PC-9 (cell line): Measurements from ENCODE around the gene ZNF790. TPM values are rescaled to one million over a fixed set of nuclear protein-coding genes. Genes with fewer than 3 reads are reported as not detected.

Experiments used
- BruUV-seq: library from RNA; stranded (reverse); fragments of 400-500 nt; replicated peaks from 2 replicates; lab custom pipeline; 2021; lab: Mats Ljungman, UMichigan
- CTCF ChIA-PET: fragments of 300-600 bp; sonication (Branson Sonifier 250); formaldehyde crosslinking; loops from one replicate; lab custom pipeline; 2022; ENCODE audit warnings: antibody characterized with exemption; lab: Charles Lee
- POLR2A ChIA-PET: fragments of 300-600 bp; sonication (Branson Sonifier 250); formaldehyde crosslinking; loops from one replicate; lab custom pipeline; 2022; ENCODE audit warnings: antibody characterized with exemption; ENCODE audit not compliant: unreplicated experiment; lab: Charles Lee
- DNase-seq, 2 experiments: peaks; one replicate each; pipeline versions ENCODE4 v3.0.0 to v3.0.0-alpha.2; 2015 to 2022; ENCODE audit warnings: mixed read lengths in 1 of 2
- H2AFZ ChIP-seq: fragments of 200-600 bp; sonication (generic); 2 replicates; pipeline ENCODE4 v1.8.1; 2017; ENCODE audit warnings: antibody characterized with exemption
- H3F3A ChIP-seq: fragments of 200-600 bp; sonication (generic); 2 replicates; pipeline ENCODE4 v1.8.1; 2017; ENCODE audit warnings: antibody characterized with exemption, mild to moderate bottlenecking, low read depth; ENCODE audit not compliant: insufficient read depth
- H3K27ac ChIP-seq: fragments of 200-600 bp; sonication (generic); 2 replicates; pipeline ENCODE4 v1.6.1; 2016; ENCODE audit warnings: mixed run types
- H3K27me3 ChIP-seq: fragments of 200-600 bp; sonication (generic); 2 replicates; pipeline ENCODE4 v1.6.1; 2016; ENCODE audit warnings: low read depth, mixed run types; ENCODE audit not compliant: insufficient read depth
- H3K36me3 ChIP-seq: fragments of 200-600 bp; sonication (generic); 2 replicates; pipeline ENCODE4 v1.6.1; 2016; ENCODE audit warnings: low read depth, mixed run types
- H3K4me1 ChIP-seq: fragments of 200-600 bp; sonication (generic); replicated peaks from 2 replicates; pipeline ENCODE4 v1.6.1; 2016; ENCODE audit warnings: mixed run types; ENCODE audit not compliant: insufficient read depth
- H3K4me2 ChIP-seq: fragments of 200-600 bp; sonication (generic); 2 replicates; pipeline ENCODE4 v1.6.1; 2017; ENCODE audit warnings: mixed run types
- H3K4me3 ChIP-seq: fragments of 200-600 bp; sonication (generic); 2 replicates; pipeline ENCODE4 v1.6.1; 2016; ENCODE audit warnings: mixed run types
- H3K79me2 ChIP-seq: fragments of 200-600 bp; sonication (generic); 2 replicates; pipeline ENCODE4 v1.6.1; 2017; ENCODE audit warnings: low read depth, mixed run types
- H3K9me2 ChIP-seq: fragments of 200-600 bp; sonication (generic); 2 replicates; pipeline ENCODE4 v1.8.1; 2017; ENCODE audit warnings: mild to moderate bottlenecking; ENCODE audit not compliant: insufficient read depth
- H3K9me3 ChIP-seq: fragments of 200-600 bp; sonication (generic); 2 replicates; pipeline ENCODE4 v1.8.1; 2016; ENCODE audit warnings: low read depth; ENCODE audit not compliant: insufficient read depth
- H4K20me1 ChIP-seq: fragments of 200-600 bp; sonication (generic); 2 replicates; pipeline ENCODE4 v1.8.1; 2017; ENCODE audit not compliant: insufficient read depth
- CTCF ChIP-seq: fragments of 200-600 bp; sonication (generic); conservative IDR thresholded peaks from 2 replicates; pipeline ENCODE4 v1.6.1; 2017; ENCODE audit warnings: mixed run types, antibody characterized with exemption, mild to moderate bottlenecking, moderate library complexity
- EZH2 ChIP-seq: fragments of 200-600 bp; sonication (generic); IDR thresholded peaks from 2 replicates; pipeline ENCODE4 v1.8.0; 2017; ENCODE audit warnings: antibody characterized with exemption, low read depth
- intact Hi-C: fragments of 100-400 bp; cut with micrococcal nuclease; formaldehyde crosslinking; loops from one replicate; pipeline ENCODE4 v1.10.0; 2022; ENCODE audit not compliant: unreplicated experiment
- total RNA-seq: library from RNA; stranded (reverse); gene quantifications from 2 replicates; pipeline ENCODE4 v1.2.3, GENCODE V29; 2021

The ZNF790 gene
- total RNA-seq, 1 experiment from 2014 or later, result 5.0 TPM

GRCh38 chr19:36819130-36819630 is 19.0 kb downstream of the ZNF790 start:
- Histone ChIP-seq H3K9me3 (peaks cover 80% of the 10 kb centered on the region), H4K20me1 (no peaks in the 10 kb centered on the region), H2AFZ (no peak overlapping the region), H3K4me2 (no peak overlapping the region), H3K9me2 (no peaks in the 10 kb centered on the region), H3K36me3 (peaks cover 29% of the 10 kb centered on the region), H3K4me1 (no peaks in the 10 kb centered on the region), H3K27me3 (no peaks in the 10 kb centered on the region), H3F3A (no peaks in the 10 kb centered on the region; the same call in 1 of the 2 replicates), H3K4me3 (no peak overlapping the region), H3K79me2 (no peaks in the 10 kb centered on the region), H3K27ac (no peak overlapping the region)
- ChIA-PET POLR2A (no interaction called here), CTCF (no interaction called here)
- TF ChIP-seq CTCF, result no peak
- TF ChIP-seq EZH2, result no peak
- BruUV-seq, result no TSS peak
- no peak for DNase-seq
- intact Hi-C loops, result no loop called here

- no peaks in the 10 kb centered on the region for H3F3A ChIP-seq
- TF ChIP-seq EZH2 (no peak), CTCF (no peak)
- CTCF ChIA-PET, result no interaction called here
- POLR2A ChIA-PET, result no interaction called here
- no peak overlapping the region for H2AFZ ChIP-seq
- H3K4me1 ChIP-seq, result no peaks in the 10 kb centered on the region
- no peaks in the 10 kb centered on the region for H3K79me2 ChIP-seq
- no peak overlapping the region for H3K4me3 ChIP-seq
- no peak for DNase-seq
- H4K20me1 ChIP-seq, result no peaks in the 10 kb centered on the region
- no peak overlapping the region for H3K27ac ChIP-seq
- BruUV-seq, result no TSS peak
- no peaks in the 10 kb centered on the region for H3K27me3 ChIP-seq
- no peaks in the 10 kb centered on the region for H3K9me2 ChIP-seq
- peaks cover 39% of the 10 kb centered on the region for H3K9me3 ChIP-seq
- H3K36me3 ChIP-seq, result no peaks in the 10 kb centered on the region
- no peak overlapping the region for H3K4me2 ChIP-seq
- intact Hi-C loops, result no loop called here
These were observed 31.2 kb downstream of the ZNF790 start for GRCh38 chr19:36807029-36807428.

GRCh38 chr19:36805364-36805763 is 32.8 kb downstream of the ZNF790 start:
- Histone ChIP-seq H4K20me1 (no peaks in the 10 kb centered on the region), H3F3A (no peaks in the 10 kb centered on the region), H3K4me2 (no peak overlapping the region), H3K27ac (no peak overlapping the region), H3K79me2 (no peaks in the 10 kb centered on the region), H3K9me2 (no peaks in the 10 kb centered on the region), H3K27me3 (no peaks in the 10 kb centered on the region), H3K4me1 (no peaks in the 10 kb centered on the region), H3K9me3 (peaks cover 24% of the 10 kb centered on the region), H2AFZ (no peak overlapping the region), H3K36me3 (no peaks in the 10 kb centered on the region), H3K4me3 (no peak overlapping the region)
- no peak for TF ChIP-seq EZH2
- TF ChIP-seq CTCF, result no peak
- CTCF ChIA-PET, result interaction anchor here (0.7 kb wide), 1 partner anchor 71 kb away, joined by 5 read pairs; no protein-coding TSS in a partner anchor
- BruUV-seq, result no TSS peak
- intact Hi-C loops, result no loop called here
- DNase-seq, result no peak
- POLR2A ChIA-PET, result no interaction called here
